H54 (cell line): ENCODE results near the gene SKAP2.

Experiments used
- DNase-seq: peaks from one replicate; pipeline ENCODE4 v3.0.0; 2011; ENCODE audit warnings: low spot score, mixed read lengths; ENCODE audit not compliant: insufficient read length
- FAIRE-seq: peaks from 3 replicates; lab custom pipeline; 2011; peaks lifted over from hg19 to GRCh38; lab: Jason Lieb, UNC
- POLR2A ChIP-seq: IDR thresholded peaks from 2 replicates; pipeline ENCODE4 v1.6.1; 2011; ENCODE audit warnings: low read depth, mild to moderate bottlenecking, low read length

Gene SKAP2

GRCh38 chr7:26779978-26780595 is 84.3 kb downstream of the SKAP2 start:
- peak; percentile 85 for FAIRE-seq
- no peak for DNase-seq
- no peak for TF ChIP-seq POLR2A

DNA sequence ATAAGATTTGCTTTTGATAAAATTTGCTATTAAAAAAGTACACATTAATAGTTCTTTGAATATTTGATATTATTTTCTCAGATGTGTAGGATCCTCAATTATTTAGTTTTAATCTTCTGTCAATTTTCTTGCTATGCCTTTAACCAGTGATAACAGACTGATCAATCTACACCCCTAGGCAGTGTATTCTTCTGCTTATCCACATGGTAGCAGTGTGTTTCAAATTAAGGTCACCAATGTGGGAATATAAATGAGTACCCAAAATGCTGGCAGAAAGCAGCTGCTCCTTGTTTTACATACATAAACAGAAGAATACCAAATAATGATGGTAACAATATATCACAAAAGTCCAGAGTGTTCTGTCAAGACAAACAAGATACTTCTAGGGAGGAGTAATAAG is 87.0 kb downstream of the SKAP2 start:
- DNase-seq (no peak), FAIRE-seq (peak; percentile 86)
- TF ChIP-seq POLR2A = no peak

GRCh38 chr7:26760501-26760900 is 103.9 kb downstream of the SKAP2 start:
- DNase-seq (no peak), FAIRE-seq (no peak)
- TF ChIP-seq POLR2A = no peak

DNA sequence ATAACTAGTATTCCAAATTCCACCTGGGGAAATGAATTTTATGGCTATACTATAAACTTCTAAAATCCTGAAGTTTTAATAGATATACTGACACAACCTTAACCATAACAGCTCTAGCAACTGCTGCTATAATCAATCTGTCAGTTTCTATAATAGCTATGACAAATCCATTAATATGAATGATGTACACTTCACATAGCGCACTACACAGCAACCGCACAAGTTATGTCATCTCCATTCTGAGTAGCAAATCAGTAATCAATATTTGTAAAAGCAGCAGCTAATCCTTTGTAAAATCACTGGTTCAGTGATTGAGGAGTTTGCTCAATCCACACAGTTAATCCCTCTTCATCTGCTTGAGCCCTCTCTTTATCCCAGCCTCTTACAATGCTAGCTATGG is 105.3 kb downstream of the SKAP2 start:
- DNase-seq (no peak), FAIRE-seq (peak; percentile 41)

DNA sequence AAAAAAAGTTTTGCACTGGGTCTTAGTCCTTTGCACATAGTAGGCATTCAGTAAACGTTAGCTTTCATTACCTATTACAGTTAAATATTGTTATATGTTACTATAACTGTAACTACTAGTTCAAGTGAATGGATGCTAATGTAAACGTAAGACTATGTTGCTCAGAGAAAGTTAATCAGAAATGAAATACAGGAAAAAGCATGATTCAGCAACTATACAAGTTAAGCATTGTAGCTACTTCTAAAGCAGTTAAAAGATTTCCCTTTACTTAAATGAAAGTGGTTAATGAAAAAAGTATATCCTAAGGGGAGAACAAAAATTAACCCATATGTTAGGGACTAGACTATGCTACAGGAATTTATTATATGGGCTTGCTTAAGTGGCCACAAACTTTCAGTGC is 121.2 kb downstream of the SKAP2 start:
- FAIRE-seq (no peak), DNase-seq (no peak)
- no peak for TF ChIP-seq POLR2A

More for the DNA sequence above, 105.3 kb downstream of the SKAP2 start:
- TF ChIP-seq POLR2A = no peak

- no peak for TF ChIP-seq POLR2A
- FAIRE-seq (peak; percentile 86), DNase-seq (no peak)
Observed at GRCh38 chr7:26735976-26736600, 128.3 kb downstream of the SKAP2 start.

- TF ChIP-seq POLR2A = no peak
- DNase-seq (no peak), FAIRE-seq (peak; percentile 90)
Observed at GRCh38 chr7:26729150-26729775, 135.1 kb downstream of the SKAP2 start.

DNA sequence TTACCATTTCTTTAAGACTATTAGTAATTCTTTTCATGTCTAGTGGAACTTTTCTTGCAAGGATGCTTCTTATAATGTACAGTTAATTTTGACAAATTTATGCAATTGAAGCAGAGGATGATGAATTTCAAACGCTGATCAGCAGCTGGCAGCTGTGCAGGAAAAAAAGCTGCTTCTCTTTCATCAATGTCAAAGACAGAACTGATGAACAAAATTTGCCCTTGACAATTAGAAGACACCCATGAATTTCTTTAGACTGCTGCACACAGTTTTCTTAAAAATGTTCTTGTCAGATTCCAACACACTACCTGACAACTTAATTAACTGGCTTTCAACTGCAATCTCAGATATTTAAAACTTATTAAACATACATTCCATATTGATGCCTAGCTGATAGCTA is 138.3 kb downstream of the SKAP2 start:
- TF ChIP-seq POLR2A = no peak
- DNase-seq = no peak
- no peak for FAIRE-seq

DNA sequence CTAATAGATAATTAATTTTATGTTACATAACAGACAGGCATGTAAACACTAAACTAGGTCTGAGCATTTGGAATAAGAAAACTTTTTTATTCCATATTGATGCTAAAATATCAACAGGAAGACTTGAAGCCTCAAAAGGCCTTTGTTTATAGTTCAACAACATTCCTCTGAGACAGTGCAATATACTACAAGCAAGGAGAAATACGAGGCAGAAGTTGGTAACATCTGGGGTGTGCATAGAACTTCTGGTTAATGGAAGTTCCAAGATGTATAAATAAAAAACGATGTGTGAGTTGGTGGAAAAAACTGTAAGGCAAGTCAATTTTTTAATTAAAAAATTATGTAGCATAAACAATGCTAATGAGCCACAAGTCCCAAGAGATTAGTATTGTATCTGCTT is 139.6 kb downstream of the SKAP2 start:
- peak; percentile 80 for FAIRE-seq
- DNase-seq = no peak
- no peak for TF ChIP-seq POLR2A

DNA sequence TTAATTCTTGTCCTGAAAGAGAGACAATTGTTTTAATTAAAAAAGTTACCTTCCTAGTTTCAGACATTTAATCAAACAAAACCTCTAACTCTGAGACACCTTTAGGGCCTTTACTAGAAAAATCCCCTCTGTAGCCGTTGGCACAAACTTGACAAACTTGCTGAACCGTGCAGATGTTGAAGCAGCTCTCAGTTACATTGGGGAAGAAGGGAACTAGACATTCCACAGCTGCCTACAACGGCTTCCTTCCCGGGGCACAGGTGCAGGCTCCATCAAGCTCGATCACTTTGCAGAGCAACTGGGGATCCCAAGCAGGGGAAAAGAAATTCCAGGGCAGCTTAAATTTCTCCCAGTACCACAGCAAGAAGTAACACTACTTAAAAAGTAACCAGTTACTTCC is 141.3 kb downstream of the SKAP2 start:
- TF ChIP-seq POLR2A = no peak
- FAIRE-seq = peak; percentile 33
- DNase-seq = no peak

- no peak for DNase-seq
- no peak for TF ChIP-seq POLR2A
- peak; percentile 23 for FAIRE-seq
Observed at GRCh38 chr7:26721450-26721849, 142.9 kb downstream of the SKAP2 start.

- DNase-seq = no peak
- no peak for TF ChIP-seq POLR2A
- FAIRE-seq = no peak
Observed at GRCh38 chr7:26718063-26718462, 146.3 kb downstream of the SKAP2 start.

DNA sequence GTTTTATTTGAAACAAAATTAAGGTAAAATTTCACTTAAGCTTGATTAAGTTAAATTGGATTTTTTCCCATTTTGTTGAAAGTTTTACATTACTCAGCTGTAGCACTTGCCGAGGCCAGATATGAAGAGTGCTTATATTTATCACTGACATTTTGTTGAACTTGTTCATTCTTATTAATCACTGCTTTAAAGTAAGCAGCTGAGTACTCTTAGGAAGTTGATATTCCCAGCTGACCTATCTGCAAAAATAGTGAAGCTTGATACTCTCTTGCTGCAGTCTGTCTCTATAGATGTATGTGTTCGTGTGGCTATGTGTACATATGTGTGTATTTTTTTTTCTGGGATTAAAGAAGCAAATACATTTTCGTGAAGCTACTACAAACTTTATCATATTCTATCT is 150.0 kb downstream of the SKAP2 start:
- TF ChIP-seq POLR2A = no peak
- no peak for DNase-seq
- FAIRE-seq = no peak

DNA sequence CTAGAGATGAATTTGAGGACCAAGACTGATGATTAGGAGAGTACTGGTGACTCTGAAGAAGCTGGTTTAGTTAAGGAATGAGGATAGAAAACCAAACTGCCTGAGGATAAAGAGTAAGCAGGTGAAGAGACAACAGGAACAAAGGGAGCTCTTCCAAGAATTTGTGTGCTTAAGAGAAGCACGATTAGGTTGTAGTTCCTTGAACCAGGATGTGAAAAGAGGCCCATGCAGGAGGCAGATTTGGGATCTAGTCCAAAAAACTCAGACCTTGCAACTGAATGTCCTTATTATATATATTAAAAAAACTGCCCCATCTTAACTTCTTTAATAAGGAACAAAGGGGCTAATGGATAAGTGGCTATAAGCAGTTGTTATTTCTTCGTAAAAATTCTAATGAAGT is 150.4 kb downstream of the SKAP2 start:
- TF ChIP-seq POLR2A = no peak
- FAIRE-seq = no peak
- DNase-seq = no peak
